CD4-positive, CD25-positive, alpha-beta regulatory T cell (primary cell): ENCODE measurements around the gene TM9SF3. TPM values are rescaled to one million over a fixed set of nuclear protein-coding genes. Genes with fewer than 3 reads are reported as not detected.

Experiments used
- ATAC-seq, 2 donors: fragments of 150-1000 bp; cut with Tn5 transposase; one replicate each; pipeline ENCODE4 v1.10.0; 2021; ENCODE audit warnings: low read depth in 2 of 2, moderate number of reproducible peaks in 2 of 2, moderate library complexity in 1 of 2
- DNase-seq, 3 donors: peaks; one replicate each; pipeline versions ENCODE4 v3.0.0 to v3.0.0-alpha.2; 2012 to 2022; ENCODE audit warnings: mixed read lengths in 1 of 3
- H3K27ac ChIP-seq: one replicate; pipeline ENCODE4 v1.7.0; 2013; ENCODE audit warnings: mild to moderate bottlenecking, low read length; ENCODE audit not compliant: insufficient read depth, poor library complexity, severe bottlenecking
- H3K27me3 ChIP-seq: one replicate; pipeline ENCODE4 v1.7.0; 2013; ENCODE audit warnings: low read length; ENCODE audit not compliant: control insufficient read depth, insufficient read depth
- H3K36me3 ChIP-seq: one replicate; pipeline ENCODE4 v1.7.0; 2013; ENCODE audit warnings: mild to moderate bottlenecking, low read length, moderate library complexity; ENCODE audit not compliant: control insufficient read depth, insufficient read depth
- H3K4me1 ChIP-seq: 2 replicates; pipeline ENCODE4 v1.7.0; 2013; ENCODE audit warnings: mild to moderate bottlenecking, low read length; ENCODE audit not compliant: insufficient read depth, control insufficient read depth, poor library complexity, severe bottlenecking
- H3K4me3 ChIP-seq: one replicate; pipeline ENCODE4 v1.7.0; 2013; ENCODE audit warnings: low read depth, mild to moderate bottlenecking, low read length, moderate library complexity
- H3K9me3 ChIP-seq, 2 experiments: 1 replicate in 1 of 2; 2 replicates in 1 of 2; pipeline ENCODE4 v1.7.0; 2013; ENCODE audit warnings: low read length in 2 of 2, mild to moderate bottlenecking in 1 of 2, moderate library complexity in 1 of 2; ENCODE audit not compliant: control insufficient read depth in 2 of 2
- H3K27ac Mint-ChIP-seq, 3 donors: one replicate each; pipeline ENCODE4 v1.8.0; 2020 to 2022; ENCODE audit warnings: mild to moderate bottlenecking in 3 of 3, mixed read lengths in 3 of 3, moderate library complexity in 2 of 3
- H3K27me3 Mint-ChIP-seq: one replicate; pipeline ENCODE4 v1.8.0; 2022; ENCODE audit warnings: mild to moderate bottlenecking, mixed read lengths
- H3K36me3 Mint-ChIP-seq: one replicate; pipeline ENCODE4 v1.8.0; 2020; ENCODE audit warnings: mixed read lengths
- H3K4me1 Mint-ChIP-seq, 4 donors: one replicate each; pipeline ENCODE4 v1.8.0; 2020 to 2022; ENCODE audit warnings: mixed read lengths in 4 of 4, mild to moderate bottlenecking in 1 of 4
- H3K4me3 Mint-ChIP-seq, 4 donors: one replicate each; pipeline ENCODE4 v1.8.0; 2020 to 2022; ENCODE audit warnings: mild to moderate bottlenecking in 4 of 4, mixed read lengths in 4 of 4, moderate library complexity in 3 of 4
- H3K9me3 Mint-ChIP-seq, 7 donors: one replicate each; pipeline ENCODE4 v1.8.0; 2020 to 2022; ENCODE audit warnings: mixed read lengths in 7 of 7, mild to moderate bottlenecking in 3 of 7, moderate library complexity in 2 of 7
- polyA plus RNA-seq, 4 donors: library from polyadenylated mRNA; unstranded; fragments of 300-500 nt; fragmentation: Illumina TruSeq; gene quantifications; one replicate each; pipeline ENCODE4 v1.2.3, GENCODE V29; 2021
- total RNA-seq: library from RNA; stranded (reverse); gene quantifications from one replicate; pipeline ENCODE4 v1.2.3, GENCODE V29; 2022

The TM9SF3 gene
- total and polyA plus RNA-seq, 5 donors from 2014 or later = 59.9 to 82.8 (median 69.7) TPM

- peak; percentile 11 to 14 for ATAC-seq
- Histone ChIP-seq H3K9me3 (no peaks in the 10 kb centered on the region), H3K36me3 (no peaks in the 10 kb centered on the region), H3K27ac (peak overlapping the region; percentile 97), H3K27me3 (no peaks in the 10 kb centered on the region), H3K4me3 (peak overlapping the region; percentile 95), H3K4me1 (peaks cover 57% of the 10 kb centered on the region)
- H3K4me1 Mint-ChIP-seq = peaks cover 15 to 51% (median 39%) of the 10 kb centered on the region in 4 donors
- H3K4me3 Mint-ChIP-seq = peak overlapping the region; percentile 92 to 98 (median 97)
- H3K27ac Mint-ChIP-seq = peak overlapping the region; percentile 95 to 98 (median 95)
- H3K27me3 Mint-ChIP-seq = no peaks in the 10 kb centered on the region
- H3K9me3 Mint-ChIP-seq = no peaks in the 10 kb centered on the region
- peaks cover 5% of the 10 kb centered on the region for H3K36me3 Mint-ChIP-seq
- DNase-seq = peak in 2 of 3 donors; percentile 49 to 73
Measured at GRCh38 chr10:96585736-96586418, 935 bp downstream of the TM9SF3 start.

- peaks cover 22 to 65% (median 50%) of the 10 kb centered on the region in 4 donors for H3K4me1 Mint-ChIP-seq
- no peaks in the 10 kb centered on the region for H3K27me3 ChIP-seq
- peaks cover 3% of the 10 kb centered on the region for H3K36me3 ChIP-seq
- peaks cover 9% of the 10 kb centered on the region for H3K36me3 Mint-ChIP-seq
- H3K27me3 Mint-ChIP-seq = no peaks in the 10 kb centered on the region
- peak overlapping the region; percentile 95 for H3K4me3 ChIP-seq
- H3K9me3 ChIP-seq = no peaks in the 10 kb centered on the region
- H3K27ac Mint-ChIP-seq = peak overlapping the region in 1 of 3 donors; percentile 5
- DNase-seq = no peak
- H3K4me3 Mint-ChIP-seq = peak overlapping the region; percentile 67 to 89 (median 70)
- H3K27ac ChIP-seq = no peak overlapping the region
- H3K9me3 Mint-ChIP-seq = no peaks in the 10 kb centered on the region
- peaks cover 57% of the 10 kb centered on the region for H3K4me1 ChIP-seq
- no peak for ATAC-seq
Measured at GRCh38 chr10:96584474-96584873, 2.3 kb downstream of the TM9SF3 start.

- peaks cover 22 to 68% (median 51%) of the 10 kb centered on the region in 4 donors for H3K4me1 Mint-ChIP-seq
- H3K4me3 ChIP-seq = peak overlapping the region; percentile 38
- H3K4me1 ChIP-seq = peaks cover 57% of the 10 kb centered on the region
- ATAC-seq (no peak), DNase-seq (no peak)
- H3K4me3 Mint-ChIP-seq = peak overlapping the region; percentile 67 to 89 (median 72)
- peaks cover 5% of the 10 kb centered on the region for H3K36me3 ChIP-seq
- no peaks in the 10 kb centered on the region for H3K9me3 ChIP-seq
- H3K27ac ChIP-seq = no peak overlapping the region
- no peaks in the 10 kb centered on the region for H3K27me3 ChIP-seq
- no peaks in the 10 kb centered on the region for H3K27me3 Mint-ChIP-seq
- H3K9me3 Mint-ChIP-seq = no peaks in the 10 kb centered on the region
- peaks cover 9% of the 10 kb centered on the region for H3K36me3 Mint-ChIP-seq
- peak overlapping the region in 1 of 3 donors; percentile 25 for H3K27ac Mint-ChIP-seq
Measured at GRCh38 chr10:96584035-96584434, 2.8 kb downstream of the TM9SF3 start.

- no peak for ATAC-seq
- Mint-ChIP-seq H3K4me3 (peak overlapping the region in 1 of 4 donors; percentile 5), H3K27ac (no peak overlapping the region)
Measured at GRCh38 chr10:96579133-96579532, 7.7 kb downstream of the TM9SF3 start.

GRCh38 chr10:96578633-96579032 is 8.2 kb downstream of the TM9SF3 start:
- no peaks in the 10 kb centered on the region for H3K27me3 Mint-ChIP-seq
- H3K27ac Mint-ChIP-seq = peak overlapping the region in 1 of 3 donors; percentile 69
- peak overlapping the region in 1 of 4 donors; percentile 3 for H3K4me3 Mint-ChIP-seq
- H3K36me3 Mint-ChIP-seq = peaks cover 20% of the 10 kb centered on the region
- H3K4me1 Mint-ChIP-seq = peaks cover 49 to 88% (median 70%) of the 10 kb centered on the region in 4 donors
- H3K36me3 ChIP-seq = peaks cover 24% of the 10 kb centered on the region
- no peaks in the 10 kb centered on the region for H3K27me3 ChIP-seq
- H3K9me3 ChIP-seq = no peaks in the 10 kb centered on the region
- no peak for ATAC-seq
- no peak overlapping the region for H3K4me3 ChIP-seq
- peaks cover 39% of the 10 kb centered on the region for H3K4me1 ChIP-seq
- DNase-seq = no peak
- no peaks in the 10 kb centered on the region for H3K9me3 Mint-ChIP-seq
- no peak overlapping the region for H3K27ac ChIP-seq

More at GRCh38 chr10:96579133-96579532, 7.7 kb downstream of the TM9SF3 start:
- peaks cover 44% of the 10 kb centered on the region for H3K4me1 ChIP-seq
- H3K9me3 ChIP-seq = no peaks in the 10 kb centered on the region
- no peak for DNase-seq
- Mint-ChIP-seq H3K27me3 (no peaks in the 10 kb centered on the region), H3K9me3 (no peaks in the 10 kb centered on the region), H3K4me1 (peaks cover 46 to 88% (median 71%) of the 10 kb centered on the region in 4 donors), H3K36me3 (peaks cover 15% of the 10 kb centered on the region)
- H3K4me3 ChIP-seq = no peak overlapping the region
- H3K36me3 ChIP-seq = peaks cover 23% of the 10 kb centered on the region
- H3K27ac ChIP-seq = no peak overlapping the region
- H3K27me3 ChIP-seq = no peaks in the 10 kb centered on the region

- ATAC-seq (no peak), DNase-seq (no peak)
- H3K4me3 Mint-ChIP-seq = peak overlapping the region in 3 of 4 donors; percentile 3 to 23 (median 7)
- no peaks in the 10 kb centered on the region for H3K27me3 Mint-ChIP-seq
- no peak overlapping the region for H3K27ac ChIP-seq
- H3K9me3 ChIP-seq = no peaks in the 10 kb centered on the region
- H3K4me3 ChIP-seq = no peak overlapping the region
- peaks cover 33% of the 10 kb centered on the region for H3K4me1 ChIP-seq
- H3K27ac Mint-ChIP-seq = no peak overlapping the region
- peaks cover 26% of the 10 kb centered on the region for H3K36me3 Mint-ChIP-seq
- H3K9me3 Mint-ChIP-seq = no peaks in the 10 kb centered on the region
- H3K36me3 ChIP-seq = peaks cover 24% of the 10 kb centered on the region
- peaks cover 56 to 88% (median 70%) of the 10 kb centered on the region in 4 donors for H3K4me1 Mint-ChIP-seq
- H3K27me3 ChIP-seq = no peaks in the 10 kb centered on the region
Measured at GRCh38 chr10:96578022-96578421, 8.8 kb downstream of the TM9SF3 start.

GRCh38 chr10:96577069-96577468 is 9.7 kb downstream of the TM9SF3 start:
- no peaks in the 10 kb centered on the region for H3K9me3 ChIP-seq
- no peak for DNase-seq
- Mint-ChIP-seq H3K4me1 (peaks cover 58 to 82% (median 69%) of the 10 kb centered on the region in 4 donors), H3K4me3 (peak overlapping the region in 1 of 4 donors; percentile 54), H3K27me3 (no peaks in the 10 kb centered on the region), H3K9me3 (no peaks in the 10 kb centered on the region), H3K27ac (no peak overlapping the region), H3K36me3 (peaks cover 31% of the 10 kb centered on the region)
- peaks cover 24% of the 10 kb centered on the region for H3K36me3 ChIP-seq
- H3K27me3 ChIP-seq = no peaks in the 10 kb centered on the region
- ATAC-seq = no peak
- peaks cover 25% of the 10 kb centered on the region for H3K4me1 ChIP-seq
- no peak overlapping the region for H3K27ac ChIP-seq
- no peak overlapping the region for H3K4me3 ChIP-seq
